ENCODE results near the gene FNBP1. TPM values are rescaled to one million over a fixed set of nuclear protein-coding genes. Genes with fewer than 3 reads are reported as not detected.

Gene FNBP1
- total and polyA plus RNA-seq, 2 experiments from 2014 or later: 26.6 to 28.8 TPM

- Histone ChIP-seq H3K79me2 (replicated peaks; ENCODE audit: insufficient read depth) (no peaks in the 10 kb centered on the region), H3F3A (replicated peaks; ENCODE audit: low read depth) (0 out of 2 replicates have a peak, but pooled peaks cover 6% of the 10 kb centered on the region), H3K4me1 (ENCODE audit: insufficient read depth) (no peaks in the 10 kb centered on the region), H3K9me2 (ENCODE audit: insufficient read depth) (no peaks in the 10 kb centered on the region), H2AFZ (no peak overlapping the region), H3K36me3 (ENCODE audit: insufficient read depth) (no peaks in the 10 kb centered on the region), H3K27me3 (ENCODE audit: insufficient read depth) (no peaks in the 10 kb centered on the region), H4K20me1 (replicated peaks; ENCODE audit: insufficient read depth) (no peaks in the 10 kb centered on the region), H3K4me3 (no peak overlapping the region), H3K4me2 (no peak overlapping the region), H3K27ac (ENCODE audit: low read depth) (no peak overlapping the region)
- ATAC-seq (no peak), DNase-seq (ENCODE audit: low spot score) (no peak)
- no peak for TF ChIP-seq CREB1 (CRISPR knock-in tag; IDR thresholded peaks at IDR 0.05; ENCODE audit: low read depth)
- TF ChIP-seq ZNF114 (CRISPR knock-in tag; IDR thresholded peaks at IDR 0.05): no peak
- no peak for TF ChIP-seq ZNF462 (CRISPR knock-in tag; IDR thresholded peaks at IDR 0.05)
- TF ChIP-seq REST (IDR thresholded peaks at IDR 0.05; ENCODE audit: unreplicated experiment): no peak
- no peak for TF ChIP-seq EZH2 (IDR thresholded peaks at IDR 0.05; ENCODE audit: low read depth, unreplicated experiment)
- no peak for TF ChIP-seq STAT1 (IDR thresholded peaks at IDR 0.05; ENCODE audit: unreplicated experiment)
- TF ChIP-seq EZH2phosphoT487 (IDR thresholded peaks at IDR 0.05; ENCODE audit: unreplicated experiment): no peak
- no peak for TF ChIP-seq NANOG (IDR thresholded peaks at IDR 0.05; ENCODE audit: borderline replicate concordance)
- H3K27me3 Mint-ChIP-seq (ENCODE audit: insufficient read depth, low read depth, poor library complexity): peaks cover 2% of the 10 kb centered on the region
- H3K4me1 Mint-ChIP-seq: no peaks in the 10 kb centered on the region
- H3K9me3 Mint-ChIP-seq: peaks cover 12% of the 10 kb centered on the region
- peaks cover 19% of the 10 kb centered on the region for H3K36me3 Mint-ChIP-seq (ENCODE audit: low read depth)
- no peak overlapping the region for H3K27ac Mint-ChIP-seq
- H3K4me3 Mint-ChIP-seq: no peak overlapping the region
Measured at GRCh38 chr9:129946246-129946995, 96.6 kb downstream of the FNBP1 start.
